Activated T-helper 17 cell treated with anti-CD3 and anti-CD28 coated beads, Interleukin-2, amount 50 U/mL, for 72 hours (primary cell): ENCODE measurements around the gene RPL37A. TPM values are rescaled to one million over a fixed set of nuclear protein-coding genes. Genes with fewer than 3 reads are reported as not detected.

ENCODE experiments used
- ATAC-seq: fragments of 150-1000 bp; cut with Tn5 transposase; replicated peaks from 2 replicates; pipeline ENCODE4 v1.10.0; 2021; ENCODE audit warnings: mild to moderate bottlenecking, moderate library complexity
- H3K27ac Mint-ChIP-seq: one replicate; pipeline ENCODE4 v1.8.0; 2022; ENCODE audit warnings: mixed read lengths
- H3K27me3 Mint-ChIP-seq: one replicate; pipeline ENCODE4 v1.8.0; 2022; ENCODE audit warnings: mixed read lengths
- H3K36me3 Mint-ChIP-seq: one replicate; pipeline ENCODE4 v1.8.0; 2022; ENCODE audit warnings: low read depth, mild to moderate bottlenecking, mixed read lengths
- H3K4me1 Mint-ChIP-seq: one replicate; pipeline ENCODE4 v1.8.0; 2022; ENCODE audit warnings: mixed read lengths
- H3K4me3 Mint-ChIP-seq: one replicate; pipeline ENCODE4 v1.8.0; 2022; ENCODE audit warnings: mild to moderate bottlenecking, mixed read lengths
- H3K9me3 Mint-ChIP-seq: one replicate; pipeline ENCODE4 v1.8.0; 2022; ENCODE audit warnings: mixed read lengths
- total RNA-seq, 2 donors: library from RNA; stranded (reverse); gene quantifications; one replicate each; pipeline ENCODE4 v1.2.3, GENCODE V29; 2022

Gene RPL37A
- total RNA-seq, 2 donors from 2014 or later: 2,880 to 3,993 TPM

GRCh38 chr2:216539791-216540241 lies 41.2 kb downstream of the RPL37A start:
- H3K4me3 Mint-ChIP-seq: no peak overlapping the region
- no peaks in the 10 kb centered on the region for H3K4me1 Mint-ChIP-seq
- H3K36me3 Mint-ChIP-seq: no peaks in the 10 kb centered on the region
- ATAC-seq: no peak
- peaks cover 8% of the 10 kb centered on the region for H3K27me3 Mint-ChIP-seq
- H3K27ac Mint-ChIP-seq: no peak overlapping the region
- H3K9me3 Mint-ChIP-seq: no peaks in the 10 kb centered on the region

GRCh38 chr2:216540920-216541319 lies 42.3 kb downstream of the RPL37A start:
- H3K9me3 Mint-ChIP-seq: no peaks in the 10 kb centered on the region
- no peak overlapping the region for H3K4me3 Mint-ChIP-seq
- H3K4me1 Mint-ChIP-seq: no peaks in the 10 kb centered on the region
- H3K36me3 Mint-ChIP-seq: no peaks in the 10 kb centered on the region
- H3K27ac Mint-ChIP-seq: no peak overlapping the region
- ATAC-seq: no peak
- peaks cover 10% of the 10 kb centered on the region for H3K27me3 Mint-ChIP-seq

GRCh38 chr2:216541505-216541904 lies 42.9 kb downstream of the RPL37A start:
- ATAC-seq: no peak
- no peaks in the 10 kb centered on the region for H3K4me1 Mint-ChIP-seq
- H3K36me3 Mint-ChIP-seq: no peaks in the 10 kb centered on the region
- no peak overlapping the region for H3K27ac Mint-ChIP-seq
- H3K9me3 Mint-ChIP-seq: no peaks in the 10 kb centered on the region
- H3K27me3 Mint-ChIP-seq: peaks cover 10% of the 10 kb centered on the region
- no peak overlapping the region for H3K4me3 Mint-ChIP-seq

- Mint-ChIP-seq H3K9me3 (no peaks in the 10 kb centered on the region), H3K27me3 (peaks cover 17% of the 10 kb centered on the region), H3K36me3 (no peaks in the 10 kb centered on the region), H3K27ac (no peak overlapping the region), H3K4me3 (no peak overlapping the region), H3K4me1 (no peaks in the 10 kb centered on the region)
- no peak for ATAC-seq
Observed at GRCh38 chr2:216545359-216545758, 46.7 kb downstream of the RPL37A start.

GRCh38 chr2:216546241-216546640 lies 47.6 kb downstream of the RPL37A start:
- H3K36me3 Mint-ChIP-seq: no peaks in the 10 kb centered on the region
- no peak overlapping the region for H3K4me3 Mint-ChIP-seq
- no peak for ATAC-seq
- H3K4me1 Mint-ChIP-seq: no peaks in the 10 kb centered on the region
- H3K27ac Mint-ChIP-seq: no peak overlapping the region
- H3K9me3 Mint-ChIP-seq: no peaks in the 10 kb centered on the region
- H3K27me3 Mint-ChIP-seq: peaks cover 19% of the 10 kb centered on the region

GRCh38 chr2:216546641-216547403 lies 48.2 kb downstream of the RPL37A start:
- peaks cover 19% of the 10 kb centered on the region for H3K27me3 Mint-ChIP-seq
- H3K9me3 Mint-ChIP-seq: no peaks in the 10 kb centered on the region
- no peak overlapping the region for H3K27ac Mint-ChIP-seq
- H3K4me1 Mint-ChIP-seq: no peaks in the 10 kb centered on the region
- H3K4me3 Mint-ChIP-seq: no peak overlapping the region
- H3K36me3 Mint-ChIP-seq: no peaks in the 10 kb centered on the region
- no peak for ATAC-seq

GRCh38 chr2:216548901-216549331 lies 50.3 kb downstream of the RPL37A start:
- ATAC-seq: no peak
- H3K27me3 Mint-ChIP-seq: peaks cover 19% of the 10 kb centered on the region
- no peak overlapping the region for H3K4me3 Mint-ChIP-seq
- no peak overlapping the region for H3K27ac Mint-ChIP-seq
- no peaks in the 10 kb centered on the region for H3K36me3 Mint-ChIP-seq
- H3K4me1 Mint-ChIP-seq: no peaks in the 10 kb centered on the region
- no peaks in the 10 kb centered on the region for H3K9me3 Mint-ChIP-seq

GRCh38 chr2:216549926-216550690 lies 51.5 kb downstream of the RPL37A start:
- no peaks in the 10 kb centered on the region for H3K9me3 Mint-ChIP-seq

GRCh38 chr2:216551234-216552068 lies 52.8 kb downstream of the RPL37A start:
- H3K4me3 Mint-ChIP-seq: no peak overlapping the region
- H3K9me3 Mint-ChIP-seq: no peaks in the 10 kb centered on the region
- peaks cover 16% of the 10 kb centered on the region for H3K27me3 Mint-ChIP-seq
- H3K4me1 Mint-ChIP-seq: peaks cover 5% of the 10 kb centered on the region
- no peak overlapping the region for H3K27ac Mint-ChIP-seq
- no peak for ATAC-seq
- no peaks in the 10 kb centered on the region for H3K36me3 Mint-ChIP-seq

More at GRCh38 chr2:216549926-216550690, 51.5 kb downstream of the RPL37A start:
- Mint-ChIP-seq H3K36me3 (no peaks in the 10 kb centered on the region), H3K4me3 (no peak overlapping the region), H3K27me3 (peaks cover 18% of the 10 kb centered on the region), H3K4me1 (no peaks in the 10 kb centered on the region), H3K27ac (no peak overlapping the region)
- no peak for ATAC-seq

GRCh38 chr2:216553093-216553478 lies 54.4 kb downstream of the RPL37A start:
- H3K9me3 Mint-ChIP-seq: no peaks in the 10 kb centered on the region
- H3K27me3 Mint-ChIP-seq: peaks cover 10% of the 10 kb centered on the region
- ATAC-seq: no peak
- no peak overlapping the region for H3K27ac Mint-ChIP-seq
- H3K4me1 Mint-ChIP-seq: peaks cover 5% of the 10 kb centered on the region
- H3K4me3 Mint-ChIP-seq: no peak overlapping the region
- no peaks in the 10 kb centered on the region for H3K36me3 Mint-ChIP-seq

Other genes starting within 250 kb of the RPL37A start
- not detected for gene MARCHF4, start 126.4 kb upstream of the RPL37A start, total RNA-seq
- 10 to 100 TPM; 26.1 to 27.3 TPM for gene SMARCAL1, start 86.4 kb upstream of the RPL37A start, total RNA-seq
- under 1 TPM in 1 of 2 donors, not detected in 1; 0.32 TPM for gene IGFBP2, start 134.6 kb downstream of the RPL37A start, total RNA-seq
- not detected for gene IGFBP5, start 196.7 kb downstream of the RPL37A start, total RNA-seq